HepG2 (cell line): ENCODE results near the gene SLC22A4. TPM values are rescaled to one million over a fixed set of nuclear protein-coding genes. Genes with fewer than 3 reads are reported as not detected.

ENCODE experiments used
- ATAC-seq: fragments of 200-7000 bp; cut with Tn5 transposase; 3 replicates; pipeline ENCODE4 v1.9.1; 2020; ENCODE audit warnings: mild to moderate bottlenecking, moderate library complexity
- BruUV-seq: library from RNA; stranded (reverse); fragments of 400-500 nt; replicated peaks from 2 replicates; lab custom pipeline; 2021; lab: Mats Ljungman, UMichigan
- CTCF ChIA-PET: fragments of 300-600 bp; formaldehyde crosslinking; extraction: SDS; loops from one replicate; lab custom pipeline; 2021; ENCODE audit warnings: low total read pairs, inconsistent platforms, low intra/inter-chr PET ratio; lab: Yijun Ruan, JAX
- POLR2A ChIA-PET: fragments of 350-600 bp; sonication (Branson Sonifier 250); formaldehyde crosslinking; loops from one replicate; lab custom pipeline; 2020; ENCODE audit warnings: antibody characterized with exemption, inconsistent platforms; lab: Yijun Ruan, JAX
- DNase-seq: peaks from one replicate; pipeline ENCODE4 v3.0.0-alpha.2; 2015; ENCODE audit warnings: low spot score
- FAIRE-seq: peaks from 3 replicates; lab custom pipeline; 2011; peaks lifted over from hg19 to GRCh38; lab: Jason Lieb, UNC
- H2AFZ ChIP-seq: one replicate; pipeline ENCODE4 v1.6.1; 2011; ENCODE audit warnings: low read length, inconsistent platforms
- H3K27ac ChIP-seq: fragments of 300-600 bp; 3 replicates; pipeline ENCODE4 v1.8.0; 2011; ENCODE audit warnings: mixed run types, mild to moderate bottlenecking, mixed read lengths, low read length, inconsistent platforms; ENCODE audit not compliant: insufficient read depth; ENCODE audit errors: extremely low read length
- H3K27me3 ChIP-seq, 2 experiments: fragments of 200-600 bp in 1 of 2; 2 replicates in 1 of 2; 3 replicates in 1 of 2; pipeline versions ENCODE4 v1.6.0 to v1.8.0; 2011; ENCODE audit warnings: low read length in 2 of 2, mild to moderate bottlenecking in 2 of 2, moderate library complexity in 2 of 2, inconsistent platforms in 1 of 2; ENCODE audit not compliant: insufficient read depth in 2 of 2, control insufficient read depth in 1 of 2
- H3K36me3 ChIP-seq, 2 experiments: fragments of 200-600 bp in 1 of 2; replicated peaks in 1 of 2; 2 replicates in 1 of 2; 3 replicates in 1 of 2; pipeline versions ENCODE4 v1.5.1 to v1.8.0; 2011; ENCODE audit warnings: low read length in 2 of 2, inconsistent platforms in 1 of 2; ENCODE audit not compliant: insufficient read depth in 2 of 2, control insufficient read depth in 1 of 2
- H3K4me1 ChIP-seq: 2 replicates; pipeline ENCODE4 v1.5.1; 2012; ENCODE audit warnings: low read length, inconsistent platforms; ENCODE audit not compliant: insufficient read depth
- H3K4me2 ChIP-seq: 2 replicates; pipeline ENCODE4 v1.6.0; 2011; ENCODE audit warnings: low read depth, low read length, inconsistent platforms
- H3K4me3 ChIP-seq, 3 experiments: fragments of 200-600 bp in 1 of 3; sonication (generic), shearing (Covaris generic) in 1 of 3; replicated peaks in 1 of 3; 2 replicates each; pipeline ENCODE4 v1.5.1; 2011 to 2016; ENCODE audit warnings: low read length in 3 of 3, inconsistent platforms in 2 of 3, low read depth in 2 of 3, mild to moderate bottlenecking in 2 of 3, control low read depth in 1 of 3, mixed read lengths in 1 of 3; ENCODE audit not compliant: insufficient read depth in 1 of 3
- H3K79me2 ChIP-seq: one replicate; pipeline ENCODE4 v1.6.1; 2011; ENCODE audit warnings: low read length, inconsistent platforms; ENCODE audit not compliant: insufficient read depth
- H3K9ac ChIP-seq: 2 replicates; pipeline ENCODE4 v1.6.0; 2011; ENCODE audit warnings: mild to moderate bottlenecking, low read depth, low read length, inconsistent platforms; ENCODE audit not compliant: insufficient read depth
- H3K9me3 ChIP-seq: 2 replicates; pipeline ENCODE4 v1.5.1; 2012; ENCODE audit warnings: mild to moderate bottlenecking, low read length
- H4K20me1 ChIP-seq: 2 replicates; pipeline ENCODE4 v1.6.0; 2011; ENCODE audit warnings: inconsistent platforms, mild to moderate bottlenecking, low read length, moderate library complexity; ENCODE audit not compliant: insufficient read depth
- AKAP8 ChIP-seq: sonication (generic); formaldehyde crosslinking; IDR thresholded peaks from 2 replicates; pipeline ENCODE4 v1.5.1; 2020; ENCODE audit warnings: mild to moderate bottlenecking, missing genetic modification reagents
- FLYWCH1 ChIP-seq: sonication (generic); formaldehyde crosslinking; IDR thresholded peaks from 2 replicates; pipeline ENCODE4 v1.8.1; 2023; ENCODE audit warnings: mild to moderate bottlenecking, missing genetic modification reagents
- FOXP4 ChIP-seq: sonication (generic); formaldehyde crosslinking; IDR thresholded peaks from 2 replicates; pipeline ENCODE4 v1.4.0; 2020; ENCODE audit warnings: missing genetic modification reagents
- IRF9 ChIP-seq: sonication (generic); formaldehyde crosslinking; IDR thresholded peaks from 2 replicates; pipeline ENCODE4 v1.8.0; 2022; ENCODE audit warnings: missing genetic modification reagents, mild to moderate bottlenecking, borderline replicate concordance
- JUNB ChIP-seq: sonication (generic); formaldehyde crosslinking; IDR thresholded peaks from 2 replicates; pipeline ENCODE4 v1.8.0; 2022; ENCODE audit warnings: missing genetic modification reagents, mild to moderate bottlenecking, borderline replicate concordance
- RAD21 ChIP-seq: fragments of 450-650 bp; formaldehyde crosslinking; IDR thresholded peaks from 2 replicates; pipeline ENCODE4 v1.5.0; 2020; ENCODE audit warnings: mild to moderate bottlenecking
- RNF2 ChIP-seq: fragments of 450-650 bp; conservative IDR thresholded peaks from 2 replicates; pipeline ENCODE4 v1.6.1; 2016; ENCODE audit warnings: low read depth
- SP4 ChIP-seq: sonication (generic); formaldehyde crosslinking; IDR thresholded peaks from 2 replicates; pipeline ENCODE4 v1.8.1; 2023; ENCODE audit warnings: mild to moderate bottlenecking, missing genetic modification reagents
- ZXDC ChIP-seq: sonication (generic); formaldehyde crosslinking; IDR thresholded peaks from 2 replicates; pipeline ENCODE4 v1.5.0; 2020; ENCODE audit warnings: mild to moderate bottlenecking, missing genetic modification reagents
- WGBS: methylation state at CpG from one replicate; pipeline ENCODE4 v1.1.6; 2017; ENCODE audit warnings: low lambda C conversion rate; 5-methylcytosine and 5-hydroxymethylcytosine counted together
- in situ Hi-C: cut with HindIII; loops from 2 replicates; pipeline ENCODE4 v1.10.0; 2017; ENCODE audit warnings: low pct_unique_long_range_greater_than_20kb; ENCODE audit not compliant: extremely low pct_ligation_motif_present
- intact Hi-C: fragments of 100-400 bp; cut with micrococcal nuclease; formaldehyde crosslinking; loops from one replicate; pipeline ENCODE4 v1.10.0; 2022; ENCODE audit not compliant: unreplicated experiment
- polyA plus RNA-seq, 8 experiments: library from polyadenylated mRNA; depleted of rRNA in 3 of 8; stranded (reverse) in 7 of 8; unstranded in 1 of 8; fragments of >200 nt; fragmentation: Illumina TruSeq in 4 of 8; extraction: Trizol in 4 of 8; gene quantifications; 2 replicates each; pipeline versions ENCODE4 v1.2.1 to v1.2.3, GENCODE V29; 2011 to 2016; ENCODE audit warnings: low read depth in 4 of 8, missing spikeins in 1 of 8, mixed read lengths in 1 of 8; ENCODE audit not compliant: insufficient read depth in 1 of 8
- total RNA-seq, 5 experiments: library from RNA; depleted of rRNA; stranded (reverse); fragments of >200 nt; fragmentation: Illumina TruSeq; extraction: Trizol; gene quantifications; 2 replicates each; pipeline ENCODE4 v1.2.3, GENCODE V29; 2016; ENCODE audit warnings: low read depth in 1 of 5
- TF ChIP-seq, protein P1 (sequence below): sonication (generic); formaldehyde crosslinking; IDR thresholded peaks from 2 replicates; pipeline ENCODE4 v1.4.0; 2020; ENCODE audit warnings: mild to moderate bottlenecking, missing genetic modification reagents, borderline replicate concordance

SLC22A4 gene
- total and polyA plus RNA-seq, 2 of the 13 experiments (the other 11 are each of a cell fraction or from before 2014, with no cell fraction given) = 0.33 to 0.62 TPM

DNA sequence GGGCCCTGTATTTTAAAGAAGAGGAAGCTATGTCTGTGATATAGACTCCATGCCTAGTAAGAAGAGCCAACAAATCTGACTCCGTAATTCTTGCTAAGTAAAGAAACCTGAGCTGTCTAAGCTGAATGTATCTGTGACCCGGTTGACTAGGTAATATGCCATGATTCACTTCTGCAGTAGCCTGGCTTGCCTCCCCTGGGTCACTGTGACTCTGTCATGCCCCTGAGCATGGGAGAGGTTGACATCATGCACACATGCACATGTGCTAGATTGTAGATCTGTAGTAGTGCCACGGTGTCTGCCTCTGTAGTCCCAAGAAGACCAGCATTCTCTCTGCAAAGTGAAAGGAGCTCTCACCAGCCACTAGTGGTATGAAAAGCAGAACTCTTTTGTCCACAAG lies 84.4 kb downstream of the SLC22A4 start:
- intact Hi-C loops = no loop called here
- Histone ChIP-seq H3K9me3 (no peaks in the 10 kb centered on the region), H3K4me1 (peaks cover 39% of the 10 kb centered on the region), H3K27ac (no peak overlapping the region), H3K4me2 (no peak overlapping the region), H4K20me1 (no peaks in the 10 kb centered on the region), H3K27me3 (no peaks in the 10 kb centered on the region), H2AFZ (no peak overlapping the region), H3K36me3 (peaks cover 2 to 9% of the 10 kb centered on the region in 2 experiments; a peak in 2 of 5 replicates), H3K4me3 (no peak overlapping the region), H3K79me2 (no peaks in the 10 kb centered on the region), H3K9ac (no peak overlapping the region)
- ATAC-seq (no peak), FAIRE-seq (no peak), DNase-seq (no peak)
- ChIA-PET CTCF (no interaction called here), POLR2A (interaction anchor here (1.1 to 1.5 kb wide), 2 partner anchors 9 to 85 kb away, joined by 3 to 5 read pairs; partner anchors contain the start of gene SLC22A5)
- WGBS = 74% methylated on average over 2 of the region's 3 CpGs
- BruUV-seq = no TSS peak
- in situ Hi-C loops = loop anchor here (25.0 kb wide), 1 partner anchor 284 kb away; the partner anchor contains the start of genes IL13 and IL4
- TF ChIP-seq RNF2 (no peak), ZXDC (CRISPR knock-in tag) (no peak), IRF9 (CRISPR knock-in tag) (no peak), SP4 (CRISPR knock-in tag) (no peak), FOXP4 (CRISPR knock-in tag) (no peak), FLYWCH1 (CRISPR knock-in tag) (no peak), JUNB (CRISPR knock-in tag) (no peak), AKAP8 (CRISPR knock-in tag) (no peak), RAD21 (CRISPR knock-in tag) (no peak)
- TF ChIP-seq, protein P1, sequence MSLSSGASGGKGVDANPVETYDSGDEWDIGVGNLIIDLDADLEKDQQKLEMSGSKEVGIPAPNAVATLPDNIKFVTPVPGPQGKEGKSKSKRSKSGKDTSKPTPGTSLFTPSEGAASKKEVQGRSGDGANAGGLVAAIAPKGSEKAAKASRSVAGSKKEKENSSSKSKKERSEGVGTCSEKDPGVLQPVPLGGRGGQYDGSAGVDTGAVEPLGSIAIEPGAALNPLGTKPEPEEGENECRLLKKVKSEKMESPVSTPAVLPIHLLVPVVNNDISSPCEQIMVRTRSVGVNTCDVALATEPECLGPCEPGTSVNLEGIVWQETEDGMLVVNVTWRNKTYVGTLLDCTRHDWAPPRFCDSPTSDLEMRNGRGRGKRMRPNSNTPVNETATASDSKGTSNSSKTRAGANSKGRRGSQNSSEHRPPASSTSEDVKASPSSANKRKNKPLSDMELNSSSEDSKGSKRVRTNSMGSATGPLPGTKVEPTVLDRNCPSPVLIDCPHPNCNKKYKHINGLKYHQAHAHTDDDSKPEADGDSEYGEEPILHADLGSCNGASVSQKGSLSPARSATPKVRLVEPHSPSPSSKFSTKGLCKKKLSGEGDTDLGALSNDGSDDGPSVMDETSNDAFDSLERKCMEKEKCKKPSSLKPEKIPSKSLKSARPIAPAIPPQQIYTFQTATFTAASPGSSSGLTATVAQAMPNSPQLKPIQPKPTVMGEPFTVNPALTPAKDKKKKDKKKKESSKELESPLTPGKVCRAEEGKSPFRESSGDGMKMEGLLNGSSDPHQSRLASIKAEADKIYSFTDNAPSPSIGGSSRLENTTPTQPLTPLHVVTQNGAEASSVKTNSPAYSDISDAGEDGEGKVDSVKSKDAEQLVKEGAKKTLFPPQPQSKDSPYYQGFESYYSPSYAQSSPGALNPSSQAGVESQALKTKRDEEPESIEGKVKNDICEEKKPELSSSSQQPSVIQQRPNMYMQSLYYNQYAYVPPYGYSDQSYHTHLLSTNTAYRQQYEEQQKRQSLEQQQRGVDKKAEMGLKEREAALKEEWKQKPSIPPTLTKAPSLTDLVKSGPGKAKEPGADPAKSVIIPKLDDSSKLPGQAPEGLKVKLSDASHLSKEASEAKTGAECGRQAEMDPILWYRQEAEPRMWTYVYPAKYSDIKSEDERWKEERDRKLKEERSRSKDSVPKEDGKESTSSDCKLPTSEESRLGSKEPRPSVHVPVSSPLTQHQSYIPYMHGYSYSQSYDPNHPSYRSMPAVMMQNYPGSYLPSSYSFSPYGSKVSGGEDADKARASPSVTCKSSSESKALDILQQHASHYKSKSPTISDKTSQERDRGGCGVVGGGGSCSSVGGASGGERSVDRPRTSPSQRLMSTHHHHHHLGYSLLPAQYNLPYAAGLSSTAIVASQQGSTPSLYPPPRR = no peak
